Colonic mucosa (tissue), 4 donors: Measurements from ENCODE around the gene RBM12. TPM values are rescaled to one million over a fixed set of nuclear protein-coding genes. Genes with fewer than 3 reads are reported as not detected.

Experiments
- DNase-seq: peaks from one replicate; pipeline ENCODE4 v3.0.0-alpha.2; 2020
- H3K27ac ChIP-seq: fragments of 200-600 bp; one replicate; pipeline ENCODE4 v1.8.0; 2021
- H3K27me3 ChIP-seq: fragments of 200-600 bp; one replicate; pipeline ENCODE4 v1.8.0; 2021
- H3K36me3 ChIP-seq: fragments of 200-600 bp; one replicate; pipeline ENCODE4 v1.8.0; 2021
- H3K4me1 ChIP-seq: fragments of 200-600 bp; one replicate; pipeline ENCODE4 v1.8.0; 2021; ENCODE audit warnings: mild to moderate bottlenecking
- H3K4me3 ChIP-seq: fragments of 200-600 bp; one replicate; pipeline ENCODE4 v1.8.0; 2021
- H3K9ac ChIP-seq, 2 donors: one replicate each; pipeline ENCODE4 v1.7.0; 2013; ENCODE audit warnings: control low read depth in 2 of 2, low read depth in 2 of 2, low read length in 2 of 2
- H3K9me3 ChIP-seq: fragments of 200-600 bp; one replicate; pipeline ENCODE4 v1.8.0; 2021
- CTCF ChIP-seq: fragments of 200-600 bp; IDR thresholded peaks from one replicate; pipeline ENCODE4 v1.8.0; 2022; ENCODE audit warnings: antibody characterized with exemption, mild to moderate bottlenecking
- intact Hi-C: fragments of 100-400 bp; cut with DNase I; formaldehyde crosslinking; loops from one replicate; pipeline ENCODE4 v1.14.1; 2022
- total RNA-seq, 2 donors: library from RNA; stranded (reverse); fragmentation: NEBNext Ultra II Directional in 1 of 2; extraction: Animal tissue kit (Norgen Biotek cat#: 25700) in 1 of 2; gene quantifications; one replicate each; pipeline ENCODE4 v1.2.1, GENCODE V29; 2021
- donor health status: healthy.
- donor health status: DM: no; HTN: no; CAD: no.
- donor health status: DM: no; HTN: no; CAD: no.

Gene RBM12
- total RNA-seq, 2 donors from 2014 or later: 63.8 to 74.5 TPM

- Histone ChIP-seq H3K27me3 (no peaks in the 10 kb centered on the region), H3K9me3 (no peaks in the 10 kb centered on the region), H3K27ac (no peak overlapping the region), H3K9ac (no peak overlapping the region), H3K4me1 (no peaks in the 10 kb centered on the region), H3K36me3 (no peaks in the 10 kb centered on the region), H3K4me3 (no peak overlapping the region)
- intact Hi-C loops: no loop called here
- TF ChIP-seq CTCF: no peak
- DNase-seq: no peak
Measured at GRCh38 chr20:35640724-35641123, 24.0 kb downstream of the RBM12 start.

- Histone ChIP-seq H3K36me3 (no peaks in the 10 kb centered on the region), H3K27ac (no peak overlapping the region), H3K4me3 (no peak overlapping the region), H3K27me3 (no peaks in the 10 kb centered on the region), H3K9ac (no peak overlapping the region), H3K4me1 (no peaks in the 10 kb centered on the region), H3K9me3 (no peaks in the 10 kb centered on the region)
- no peak for DNase-seq
- intact Hi-C loops: no loop called here
- no peak for TF ChIP-seq CTCF
Measured at GRCh38 chr20:35638751-35639150, 25.9 kb downstream of the RBM12 start.

GRCh38 chr20:35637276-35637675, 27.4 kb downstream of the RBM12 start:
- no peak overlapping the region for H3K27ac ChIP-seq
- no peak for TF ChIP-seq CTCF
- no peak for DNase-seq
- H3K36me3 ChIP-seq: no peaks in the 10 kb centered on the region
- intact Hi-C loops: no loop called here
- H3K4me3 ChIP-seq: no peak overlapping the region
- no peaks in the 10 kb centered on the region for H3K27me3 ChIP-seq
- no peaks in the 10 kb centered on the region for H3K4me1 ChIP-seq
- no peaks in the 10 kb centered on the region for H3K9me3 ChIP-seq
- no peak overlapping the region for H3K9ac ChIP-seq

GRCh38 chr20:35636095-35636494, 28.6 kb downstream of the RBM12 start:
- Histone ChIP-seq H3K4me3 (no peak overlapping the region), H3K27me3 (no peaks in the 10 kb centered on the region), H3K9ac (no peak overlapping the region), H3K9me3 (no peaks in the 10 kb centered on the region), H3K36me3 (peaks cover 4% of the 10 kb centered on the region), H3K27ac (no peak overlapping the region), H3K4me1 (no peaks in the 10 kb centered on the region)
- no peak for DNase-seq
- TF ChIP-seq CTCF: no peak
- intact Hi-C loops: no loop called here

- Histone ChIP-seq H3K36me3 (peaks cover 8% of the 10 kb centered on the region), H3K4me1 (no peaks in the 10 kb centered on the region), H3K4me3 (no peak overlapping the region), H3K9ac (no peak overlapping the region), H3K27me3 (no peaks in the 10 kb centered on the region), H3K9me3 (no peaks in the 10 kb centered on the region), H3K27ac (no peak overlapping the region)
- intact Hi-C loops: no loop called here
- TF ChIP-seq CTCF: no peak
- no peak for DNase-seq
Measured at GRCh38 chr20:35635652-35636051, 29.0 kb downstream of the RBM12 start.
